NCI-H526 (cell line): Measurements from ENCODE around the gene FAM149A.

ENCODE experiments used
- DNase-seq, 2 experiments: peaks; one replicate each; lab custom pipeline; 2025; lab: John Stamatoyannopoulos, UW

FAM149A gene

DNA sequence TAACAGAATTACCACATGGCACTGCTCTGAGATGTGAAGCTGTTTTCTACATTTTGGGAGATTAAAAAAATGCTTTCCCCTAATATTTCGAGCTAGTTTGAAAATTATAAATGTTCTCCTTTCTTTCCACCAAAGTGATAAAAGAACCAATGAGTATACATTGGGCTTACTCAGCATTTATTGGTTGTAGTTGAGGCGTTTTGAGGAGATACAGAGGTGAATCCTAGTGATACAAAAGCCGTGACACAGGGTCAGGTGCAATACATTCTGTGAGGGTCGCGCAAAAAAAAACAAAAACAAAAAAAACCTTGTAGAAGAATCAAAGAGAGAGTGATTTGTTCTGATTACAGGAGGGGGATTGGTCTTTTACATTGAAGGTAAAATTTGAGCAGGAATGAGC, 54.5 kb downstream of the FAM149A start:
- no peak for DNase-seq

DNA sequence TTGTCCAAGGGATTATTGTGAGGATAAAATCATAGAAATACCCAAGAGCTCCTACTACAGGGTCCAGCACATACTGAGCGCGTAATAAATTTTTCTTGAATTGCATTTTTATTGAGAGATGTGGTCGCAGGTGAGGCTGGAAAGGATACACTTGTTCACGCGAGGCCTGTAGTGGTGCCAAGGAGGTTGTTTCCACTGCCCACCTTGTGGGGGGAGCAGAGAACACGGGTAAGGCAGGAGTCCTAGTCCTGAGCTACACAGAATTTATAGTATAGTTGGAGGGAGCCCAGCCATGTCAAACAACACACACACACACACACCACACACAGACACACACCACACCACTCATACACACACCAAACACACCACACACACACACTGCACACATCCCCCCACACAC, 55.1 kb downstream of the FAM149A start:
- no peak for DNase-seq

DNA sequence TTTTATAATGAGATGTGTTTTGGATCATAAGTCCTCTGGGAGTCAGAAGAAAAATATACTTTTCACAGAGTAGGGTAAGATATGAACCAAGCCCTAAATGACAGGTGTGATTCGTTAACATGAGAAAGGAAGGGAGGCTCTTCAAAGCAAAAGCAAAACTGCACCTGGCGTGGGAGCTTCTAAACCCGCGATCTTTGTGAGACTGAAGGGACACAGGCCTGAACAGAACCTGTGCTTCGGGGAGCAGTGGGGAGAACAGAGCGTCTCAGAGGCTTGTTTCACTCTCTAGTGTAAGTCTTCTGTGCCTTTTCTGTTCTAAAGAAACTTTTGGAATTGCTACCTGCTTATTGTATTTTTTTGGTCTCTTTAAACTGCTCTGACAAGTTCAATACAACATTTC, 56.6 kb downstream of the FAM149A start:
- DNase-seq: peak in 1 of 2 experiments; percentile 0

DNA sequence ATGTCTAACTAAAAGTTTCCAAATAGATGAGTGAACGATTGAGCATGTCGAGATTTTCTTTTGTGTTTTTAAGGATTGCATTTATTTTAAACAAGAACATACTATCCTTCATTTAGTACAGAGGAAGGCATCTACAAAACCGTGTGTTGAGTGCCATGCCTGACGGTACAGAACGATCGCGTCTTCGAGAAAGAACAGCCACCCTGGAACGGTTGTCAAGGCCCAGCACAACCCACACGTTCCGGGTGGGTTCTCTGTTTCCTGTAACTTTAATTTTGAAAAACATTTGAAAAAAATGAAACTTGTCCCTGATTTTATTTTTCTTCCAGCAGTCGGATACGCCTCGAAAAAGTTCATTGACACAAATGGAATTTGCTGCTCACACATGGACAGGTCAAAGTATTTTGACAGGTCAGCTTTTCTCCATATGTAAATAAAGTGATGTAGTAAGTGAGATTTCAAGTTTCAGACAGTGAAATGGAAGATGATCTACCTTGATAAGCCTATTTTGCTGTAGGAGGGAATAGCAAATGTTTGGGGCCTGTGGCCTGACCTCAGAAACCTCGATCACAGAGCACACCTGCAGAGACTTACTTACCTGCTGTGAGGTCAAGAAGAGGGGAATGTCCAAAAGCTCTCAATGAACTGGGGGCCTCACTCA, 62.5 kb downstream of the FAM149A start:
- DNase-seq: no peak

DNA sequence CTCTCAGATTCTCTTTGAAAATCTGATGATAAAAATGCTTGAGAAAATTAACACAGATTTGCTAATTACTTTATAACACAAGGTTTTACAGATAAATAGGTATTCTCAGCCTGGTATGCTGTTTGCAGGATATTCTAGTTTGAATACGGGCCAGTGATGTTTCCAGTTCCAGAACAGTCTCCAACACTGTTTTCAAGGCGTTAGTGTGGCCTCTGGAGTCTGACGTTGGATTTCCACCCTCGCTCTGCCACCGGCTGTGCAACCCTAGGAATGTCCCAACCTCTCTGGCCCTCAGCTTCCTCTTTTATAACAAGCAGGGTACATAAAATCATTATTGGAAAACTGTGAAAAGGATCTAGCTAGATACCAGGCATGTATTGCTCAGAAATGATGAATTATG, 63.1 kb downstream of the FAM149A start:
- DNase-seq: no peak

DNA sequence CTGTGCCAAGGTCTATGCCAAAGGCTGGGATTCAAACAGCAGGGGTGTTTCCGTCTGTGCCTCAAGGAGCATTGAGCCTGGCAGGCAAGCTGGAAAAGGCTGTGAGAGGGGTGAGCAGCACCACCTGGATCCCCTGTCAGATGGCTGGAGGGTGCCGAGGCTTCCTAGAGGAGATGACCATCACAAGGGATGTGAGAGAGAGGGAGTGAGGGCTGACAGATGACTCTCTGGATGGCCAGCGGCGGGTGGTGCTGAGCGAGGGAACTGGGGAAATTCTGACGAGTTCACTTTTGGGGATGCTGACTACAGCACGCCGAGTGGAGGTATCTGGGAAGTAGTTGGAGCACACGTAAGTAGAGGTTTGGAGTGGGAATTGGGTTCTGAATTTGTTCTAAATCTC, 64.2 kb downstream of the FAM149A start:
- no peak for DNase-seq

DNA sequence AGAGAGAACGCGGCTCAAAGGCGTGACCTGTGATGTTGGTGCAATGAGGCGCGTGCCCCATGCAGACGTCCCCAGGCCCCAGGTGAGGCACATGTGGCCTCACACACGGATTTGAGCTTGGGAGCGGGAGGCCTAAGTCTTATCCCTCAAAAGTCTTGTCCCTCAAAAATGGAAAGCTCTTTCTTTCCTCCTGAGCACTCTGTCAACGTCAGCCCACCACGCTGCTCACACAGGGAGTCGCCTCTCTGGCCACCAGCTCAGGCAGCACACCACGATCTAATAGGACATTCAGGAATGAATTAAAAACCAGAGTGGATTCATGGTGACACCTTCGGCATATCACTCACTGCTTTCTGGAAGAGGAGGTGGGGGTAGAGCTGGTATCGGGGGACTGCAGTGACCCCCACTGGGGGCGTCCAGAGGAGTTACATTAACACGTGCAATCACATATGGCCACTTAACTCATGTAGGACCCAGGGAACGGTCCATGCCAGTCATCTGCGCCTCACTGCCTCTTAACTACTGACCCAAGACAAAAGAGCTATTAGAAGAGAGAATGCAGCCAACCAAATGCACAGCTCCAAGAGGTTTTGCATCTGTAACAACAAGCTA, 64.9 kb downstream of the FAM149A start:
- no peak for DNase-seq

DNA sequence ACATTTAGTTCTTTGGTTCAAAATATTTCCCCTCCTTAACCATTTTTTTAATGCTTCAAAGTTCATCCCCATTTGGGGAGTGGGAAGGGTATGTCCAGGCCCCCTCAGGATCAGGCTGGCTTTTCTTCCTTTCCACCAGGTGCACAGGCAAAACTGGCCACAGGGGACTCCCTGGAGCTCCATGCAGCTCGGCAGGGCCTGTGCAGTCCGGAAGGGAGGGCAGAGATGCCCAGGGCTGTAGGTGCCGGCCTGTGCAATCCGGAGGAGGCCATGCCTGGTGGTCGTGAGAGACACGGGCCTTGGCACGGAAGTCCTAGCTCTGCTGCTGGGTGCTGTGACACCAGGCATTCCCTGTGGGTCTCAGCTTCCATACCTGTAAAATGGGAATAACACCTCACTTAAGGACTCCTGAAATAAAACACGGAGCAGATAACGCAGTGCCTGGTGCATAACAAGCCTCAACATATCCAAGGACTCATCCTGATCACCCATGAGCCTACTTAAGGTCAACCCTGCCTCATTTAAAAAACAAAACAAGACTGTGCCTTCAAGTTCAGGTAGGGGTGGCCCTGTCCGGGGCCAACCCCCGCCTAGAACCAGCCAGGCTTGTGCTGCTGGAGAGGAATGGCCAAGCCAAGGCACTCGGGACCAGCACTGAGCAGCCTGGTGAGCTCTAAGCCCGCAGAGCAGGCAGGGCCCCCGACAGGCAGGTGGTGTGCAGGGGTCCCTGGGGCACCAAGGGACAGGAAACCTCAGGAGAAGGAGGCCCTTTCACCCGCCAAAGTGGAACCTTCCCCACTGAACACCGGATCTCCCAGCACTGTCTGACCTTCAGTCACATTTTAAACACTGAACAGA, 65.7 kb downstream of the FAM149A start:
- no peak for DNase-seq

DNA sequence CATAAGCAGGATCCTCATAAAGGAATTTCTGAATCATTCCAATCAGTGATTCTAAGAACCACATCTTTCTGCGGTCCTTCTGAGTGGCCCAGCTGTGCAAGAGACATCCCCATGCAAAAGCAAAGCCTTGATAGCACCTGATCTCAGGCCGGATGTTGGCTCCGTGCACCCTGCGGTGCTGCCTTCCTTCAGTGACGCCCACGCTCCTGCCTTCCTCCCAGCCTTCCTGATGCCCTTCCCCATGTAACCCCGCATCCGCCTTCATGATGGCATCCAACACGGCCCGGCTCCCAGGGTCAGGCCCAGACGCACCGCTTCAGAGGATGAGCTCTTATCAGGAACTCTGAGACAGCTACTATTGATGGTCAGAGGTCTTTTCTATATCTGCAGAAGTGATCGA, 66.5 kb downstream of the FAM149A start:
- no peak for DNase-seq

DNA sequence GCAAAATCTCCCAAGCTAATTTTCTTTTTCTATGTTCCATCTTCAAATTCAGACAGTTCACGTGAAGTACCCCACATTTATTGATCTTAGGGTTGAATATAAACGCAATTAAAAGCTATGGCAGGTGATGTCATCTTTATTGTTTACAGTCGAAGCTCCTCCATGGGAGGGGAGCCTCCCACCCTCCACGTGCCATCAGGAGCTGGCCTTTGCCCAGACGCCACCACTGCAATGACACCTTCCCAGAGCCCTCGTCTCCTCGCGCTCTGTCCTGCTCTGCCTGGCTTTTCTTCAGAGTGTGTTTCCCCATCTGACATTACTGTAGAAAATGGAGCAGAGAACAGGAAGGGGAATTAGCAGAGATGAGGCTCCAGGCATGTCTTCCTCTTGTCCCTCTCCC, 68.0 kb downstream of the FAM149A start:
- no peak for DNase-seq

DNA sequence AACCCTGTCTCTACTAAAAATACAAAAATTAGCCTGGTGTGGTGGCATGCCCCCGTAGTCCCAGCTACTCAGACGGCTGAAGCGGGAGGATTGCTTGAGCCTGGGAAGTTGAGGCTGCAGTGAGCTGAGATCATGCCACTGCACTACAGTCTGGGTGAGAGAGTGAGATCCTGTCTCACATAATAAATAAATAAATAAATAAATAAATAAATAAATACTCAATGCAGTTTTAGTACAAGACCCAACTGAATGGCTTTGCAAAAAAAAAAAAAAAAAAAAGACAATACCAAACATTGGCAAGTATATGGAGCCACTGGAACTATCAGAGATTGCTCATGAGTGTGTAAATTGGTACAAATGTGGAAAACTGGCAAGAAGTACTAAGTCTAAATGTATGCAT, 83.6 kb downstream of the FAM149A start:
- no peak for DNase-seq

DNA sequence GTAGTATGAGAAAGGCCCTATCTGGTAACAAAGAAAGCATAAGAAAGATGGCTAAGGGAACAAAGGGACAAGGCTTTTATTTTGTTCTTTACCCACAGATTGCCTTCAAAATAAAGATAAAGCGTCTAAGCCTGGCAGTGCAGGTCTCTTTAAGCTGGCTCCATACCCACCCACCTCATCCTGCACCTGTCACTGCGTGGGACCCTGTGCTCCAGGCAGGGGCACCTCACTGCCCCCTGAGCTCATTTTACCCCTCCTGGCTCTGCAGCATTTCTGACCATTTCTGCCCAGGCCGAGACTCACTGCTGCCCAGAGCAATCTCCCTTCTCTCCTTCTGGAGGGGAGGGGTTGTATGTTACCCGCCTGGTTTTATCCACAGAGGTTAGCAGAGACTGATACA, 85.2 kb downstream of the FAM149A start:
- DNase-seq: no peak

DNA sequence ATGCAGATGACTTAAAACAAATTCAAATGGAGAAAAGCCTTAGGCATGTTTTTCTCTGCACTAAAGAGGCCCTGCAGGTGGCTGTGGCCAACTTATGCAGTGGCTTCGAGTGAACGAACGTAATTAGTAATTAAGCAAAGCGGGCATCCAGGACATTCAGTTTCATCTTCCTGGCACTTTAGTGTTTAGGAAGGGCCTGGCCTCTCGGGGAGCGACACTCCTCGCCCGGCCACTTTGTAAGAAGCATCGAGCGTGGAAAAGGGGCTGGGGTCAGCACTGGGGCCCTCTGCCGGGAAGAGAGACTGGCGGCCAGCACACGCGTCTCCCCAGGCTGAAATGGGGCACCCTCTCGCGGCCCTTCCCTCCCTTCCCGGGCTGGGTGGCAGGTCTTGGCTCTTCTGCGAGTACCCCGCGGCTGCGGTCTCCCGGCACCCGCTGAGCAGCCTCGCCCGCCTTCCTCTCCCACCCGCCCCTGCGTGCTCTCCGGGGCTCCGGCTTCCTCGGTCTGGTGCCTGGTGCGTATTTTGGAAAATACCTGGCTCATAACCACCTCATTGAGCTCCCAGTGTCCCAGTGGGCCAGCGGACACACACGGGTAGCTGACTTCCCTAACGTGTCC, 86.2 kb downstream of the FAM149A start:
- DNase-seq: peak; percentile 36 to 70

DNA sequence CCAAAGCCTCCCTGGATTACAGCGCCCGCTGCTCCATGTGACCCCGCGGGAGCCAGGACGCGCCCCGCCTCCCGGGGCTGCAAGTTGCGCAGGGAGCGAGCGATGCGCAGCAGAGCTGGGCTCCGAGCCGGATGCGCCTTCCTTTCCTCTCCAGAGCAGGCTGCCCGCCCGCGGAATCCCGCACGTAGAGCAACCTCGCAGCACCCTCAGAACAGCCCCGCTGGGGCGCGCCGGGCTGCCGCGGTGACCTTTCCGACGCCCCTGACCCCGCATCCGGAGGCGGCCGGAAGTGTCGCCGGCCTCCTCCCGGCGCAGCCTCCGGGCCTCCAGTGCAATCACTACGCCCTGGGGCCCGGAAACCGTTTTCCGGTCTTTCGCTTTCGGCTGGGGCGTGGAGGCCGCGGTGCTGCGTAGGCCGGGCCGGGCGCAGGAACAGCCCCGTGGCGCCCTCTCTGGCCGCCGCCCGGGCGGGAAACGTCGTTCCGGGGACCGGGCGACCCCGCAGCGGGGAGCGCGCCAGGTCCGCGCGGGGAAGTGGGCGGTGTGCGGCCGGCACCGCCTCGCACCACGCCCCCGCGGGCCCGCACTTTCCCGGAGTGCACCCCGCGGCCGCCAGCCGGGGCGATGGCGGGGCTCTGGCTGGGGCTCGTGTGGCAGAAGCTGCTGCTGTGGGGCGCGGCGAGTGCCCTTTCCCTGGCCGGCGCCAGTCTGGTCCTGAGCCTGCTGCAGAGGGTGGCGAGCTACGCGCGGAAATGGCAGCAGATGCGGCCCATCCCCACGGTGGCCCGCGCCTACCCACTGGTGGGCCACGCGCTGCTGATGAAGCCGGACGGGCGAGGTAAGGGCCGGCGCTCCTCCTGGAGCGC, 86.9 kb downstream of the FAM149A start, which contains the start of gene CYP4V2:
Gene CYP4V2, plus strand, starts transcription at position 368 of the 866 bp plus-strand sequence. Its CDS starts 257 bp downstream, at position 625.
- DNase-seq: peak; percentile 23 to 83

DNA sequence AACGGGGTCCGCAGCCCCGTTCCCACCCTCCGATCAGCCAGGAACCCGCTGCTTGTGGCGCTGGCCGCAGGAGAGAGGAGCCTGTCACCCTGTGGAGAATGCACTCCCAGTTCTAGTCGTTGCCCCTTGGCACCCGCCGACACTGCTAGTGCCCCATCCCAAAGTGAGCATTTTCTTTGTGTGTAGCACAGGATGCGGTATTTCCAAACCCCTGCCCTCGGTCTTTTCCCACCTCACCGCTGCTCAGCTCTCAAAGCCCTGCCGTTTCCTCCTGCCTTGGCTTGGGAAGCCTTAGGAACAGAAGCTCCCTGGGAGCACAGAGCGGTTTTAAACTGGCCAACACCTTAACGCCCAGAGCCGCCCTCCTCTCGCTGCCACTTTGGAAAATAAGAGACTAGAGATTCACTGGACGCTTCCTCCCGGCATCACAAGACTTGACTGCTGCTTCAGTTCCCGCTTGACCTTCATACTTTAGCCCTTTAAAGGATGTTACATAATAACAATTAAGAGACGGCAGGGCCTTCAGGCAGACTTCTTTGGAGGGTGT, 87.6 kb downstream of the FAM149A start:
- peak; percentile 18 to 61 for DNase-seq

DNA sequence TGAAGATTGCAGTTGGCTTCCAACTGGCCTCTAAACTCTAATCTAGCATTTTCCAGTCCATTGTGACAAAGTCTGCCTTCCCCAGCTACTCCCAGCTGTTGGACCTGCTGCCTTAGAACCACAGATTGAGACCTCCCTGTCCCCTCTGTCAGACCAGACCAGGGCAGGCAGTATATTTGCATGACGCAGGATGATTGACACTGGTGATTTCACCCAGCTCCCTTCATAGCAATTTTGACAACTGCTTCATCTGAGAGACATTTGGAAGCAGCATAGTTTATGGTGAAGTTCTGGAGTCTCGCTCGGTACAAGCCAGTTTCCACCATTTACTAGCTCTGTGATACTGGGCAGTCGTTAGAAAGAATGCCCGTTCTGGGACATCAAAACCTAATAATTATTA, 89.3 kb downstream of the FAM149A start:
- no peak for DNase-seq

DNA sequence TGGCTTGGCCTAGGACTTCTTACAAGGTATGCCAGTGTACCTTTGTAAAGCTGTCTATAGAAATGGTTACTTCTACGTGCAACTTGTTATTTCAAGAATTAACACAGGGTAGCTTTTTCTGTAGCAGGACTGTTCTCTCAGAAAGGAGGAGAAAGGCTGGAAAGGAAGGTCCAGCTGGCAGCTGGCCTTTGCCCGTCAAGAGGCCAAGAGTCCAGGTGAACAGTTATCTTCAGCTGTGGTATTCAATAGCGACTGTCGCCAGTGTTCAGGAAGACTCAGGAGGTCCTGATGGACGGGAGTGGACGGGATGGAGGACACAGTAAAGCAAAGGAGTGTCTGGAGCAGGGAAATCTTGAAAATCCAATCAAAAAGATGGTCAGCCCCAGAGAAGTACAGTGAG, 91.6 kb downstream of the FAM149A start:
- DNase-seq: no peak

DNA sequence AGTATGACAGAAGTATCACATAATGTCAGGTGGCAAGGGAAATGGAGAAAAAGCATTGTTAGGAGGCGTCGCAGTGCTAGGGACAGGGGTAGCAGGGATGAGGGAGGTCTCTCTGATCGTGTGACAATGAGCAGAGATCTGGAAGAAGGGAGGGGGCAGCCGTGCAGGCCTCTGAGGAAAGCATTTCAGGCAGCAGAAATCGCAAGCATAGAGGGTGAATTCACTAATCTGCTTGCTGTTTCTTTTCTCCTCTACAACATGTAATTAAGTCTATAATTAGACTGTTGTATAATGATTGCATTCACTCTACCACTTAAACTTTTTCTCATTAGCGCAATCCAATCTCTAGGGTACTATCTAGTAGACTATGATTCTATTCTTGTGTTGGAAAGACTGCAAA, 96.0 kb downstream of the FAM149A start:
- DNase-seq: no peak

DNA sequence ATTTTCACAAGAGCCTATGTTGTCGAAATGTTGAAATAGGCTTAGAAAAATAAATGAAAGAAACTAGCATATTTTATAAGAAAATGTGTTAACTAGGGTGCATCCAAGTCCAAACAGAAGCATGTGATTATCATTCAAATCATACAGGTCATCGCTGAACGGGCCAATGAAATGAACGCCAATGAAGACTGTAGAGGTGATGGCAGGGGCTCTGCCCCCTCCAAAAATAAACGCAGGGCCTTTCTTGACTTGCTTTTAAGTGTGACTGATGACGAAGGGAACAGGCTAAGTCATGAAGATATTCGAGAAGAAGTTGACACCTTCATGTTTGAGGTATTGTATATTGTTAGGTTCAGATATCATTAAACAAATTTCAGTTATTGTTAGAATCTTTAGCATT, 96.5 kb downstream of the FAM149A start:
- DNase-seq: no peak

DNA sequence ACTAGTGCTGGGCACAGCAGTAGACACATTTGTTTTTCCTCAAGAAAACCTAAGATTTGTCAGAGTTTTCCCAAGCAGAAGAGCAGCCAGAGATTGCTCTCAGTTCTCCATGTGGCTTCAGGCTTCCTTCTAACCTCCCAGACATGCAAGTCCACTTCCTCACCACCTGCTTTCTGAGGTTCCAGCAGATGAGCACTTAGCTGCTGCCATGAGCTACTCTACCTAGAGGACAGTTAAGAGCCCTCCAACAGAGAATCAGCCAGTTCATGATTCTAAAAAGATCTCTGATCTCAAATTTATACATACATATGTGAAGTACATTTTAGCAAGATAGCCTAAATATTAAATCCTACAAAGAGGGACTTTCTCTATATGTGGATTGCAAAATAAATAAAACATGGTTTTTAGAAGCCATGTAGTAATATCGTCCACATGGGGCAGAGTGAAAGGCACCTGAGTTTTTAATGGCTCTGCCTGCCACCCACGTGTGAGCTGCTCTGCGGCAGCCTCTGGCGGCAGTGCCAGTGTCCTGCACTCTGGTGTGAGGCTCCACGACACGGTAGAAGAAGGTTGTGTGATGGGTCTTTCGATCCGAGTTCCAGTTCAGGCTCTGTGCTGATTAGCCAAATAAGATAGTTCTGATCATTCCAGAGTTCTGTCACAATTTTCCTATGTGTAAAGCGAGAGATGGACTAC, 97.2 kb downstream of the FAM149A start:
- peak; percentile 31 to 81 for DNase-seq
